Tibial artery (tissue), 4 donors: Measurements from ENCODE around the gene SYT15.
A peak's percentile ranks its signal among the peaks of the same experiment; 100 is the strongest.
"Not testable (repeated sequence)": the region's sequence is repeated elsewhere in the genome, so short reads cannot be mapped to it uniquely, and the experiment has no call there.

ENCODE experiments used
- DNase-seq, 2 donors: peaks; one replicate each; pipeline ENCODE4 v3.0.0-alpha.2; 2019
- H3K27ac ChIP-seq, 2 donors: fragments of 200-600 bp; sonication (generic) in 1 of 2; 1 replicate in 1 of 2; 2 replicates in 1 of 2; pipeline ENCODE4 v1.5.1; 2018 to 2019; ENCODE audit warnings: mild to moderate bottlenecking in 1 of 2
- H3K27me3 ChIP-seq, 2 donors: fragments of 200-600 bp; sonication (generic) in 1 of 2; one replicate each; pipeline versions ENCODE4 v1.5.1 to v1.6.0; 2016 to 2019
- H3K36me3 ChIP-seq, 3 donors: fragments of 200-600 bp; sonication (generic) in 2 of 3; one replicate each; pipeline ENCODE4 v1.5.1; 2016 to 2019; ENCODE audit warnings: mild to moderate bottlenecking in 2 of 3
- H3K4me1 ChIP-seq, 4 donors: fragments of 200-600 bp; sonication (generic) in 2 of 4; 1 replicate in 3 of 4; 2 replicates in 1 of 4; pipeline ENCODE4 v1.5.1; 2016 to 2019
- H3K4me3 ChIP-seq, 2 donors: fragments of 200-600 bp; sonication (generic) in 1 of 2; 1 replicate in 1 of 2; 2 replicates in 1 of 2; pipeline ENCODE4 v1.5.1; 2018 to 2019; ENCODE audit warnings: mild to moderate bottlenecking in 2 of 2
- H3K9me3 ChIP-seq, 3 donors: fragments of 200-600 bp; sonication (generic) in 1 of 3; one replicate each; pipeline ENCODE4 v1.5.1; 2016 to 2019
- intact Hi-C: fragments of 100-400 bp; cut with DNase I; formaldehyde crosslinking; loops from one replicate; pipeline ENCODE4 v1.15.0; 2023; ENCODE audit warnings: low total_unique reads

The SYT15 gene

DNA sequence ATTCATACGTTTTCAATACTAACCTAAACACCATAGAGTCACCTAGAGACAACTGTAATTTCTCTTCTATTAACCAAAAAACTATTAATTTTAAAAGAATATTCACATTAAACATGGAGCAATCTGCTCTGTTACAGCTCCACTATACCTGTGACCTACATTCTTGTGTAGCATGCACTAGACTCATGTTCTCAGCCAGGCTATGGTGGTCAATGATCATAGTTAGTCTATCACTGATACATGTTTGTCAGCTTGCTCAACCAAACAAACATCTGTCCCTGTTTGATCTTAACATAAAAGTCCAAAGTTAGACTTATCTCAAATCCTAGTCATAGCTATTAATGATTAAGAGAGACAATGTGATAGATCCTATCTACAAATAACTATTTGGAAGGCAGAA is 50.9 kb downstream of the SYT15 start:
- DNase-seq, H3K4me1 ChIP-seq, H3K9me3 ChIP-seq, H3K27me3 ChIP-seq, H3K27ac ChIP-seq, intact Hi-C loops, H3K36me3 ChIP-seq, H3K4me3 ChIP-seq: not testable (repeated sequence)

DNA sequence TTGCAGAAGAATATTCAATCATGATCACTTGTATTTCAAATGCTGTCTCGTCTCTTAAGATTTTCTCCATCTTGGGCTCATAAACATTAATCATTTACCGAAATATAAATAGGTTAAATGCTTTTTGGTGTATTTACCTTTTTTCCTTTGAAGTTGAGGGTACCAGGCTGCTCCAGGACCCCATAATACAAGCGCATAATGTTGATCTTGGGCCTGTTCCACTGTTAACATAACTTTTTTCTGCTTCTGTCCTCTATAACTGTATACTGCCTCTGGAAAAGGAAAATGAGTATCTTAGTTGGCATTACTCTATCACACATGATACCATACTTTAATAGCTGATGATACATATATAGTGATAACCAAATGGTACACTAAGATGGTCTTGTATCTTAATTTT is 51.9 kb downstream of the SYT15 start:
- H3K27me3 ChIP-seq, H3K4me3 ChIP-seq, H3K9me3 ChIP-seq, DNase-seq, H3K27ac ChIP-seq, intact Hi-C loops, H3K36me3 ChIP-seq, H3K4me1 ChIP-seq: not testable (repeated sequence)

DNA sequence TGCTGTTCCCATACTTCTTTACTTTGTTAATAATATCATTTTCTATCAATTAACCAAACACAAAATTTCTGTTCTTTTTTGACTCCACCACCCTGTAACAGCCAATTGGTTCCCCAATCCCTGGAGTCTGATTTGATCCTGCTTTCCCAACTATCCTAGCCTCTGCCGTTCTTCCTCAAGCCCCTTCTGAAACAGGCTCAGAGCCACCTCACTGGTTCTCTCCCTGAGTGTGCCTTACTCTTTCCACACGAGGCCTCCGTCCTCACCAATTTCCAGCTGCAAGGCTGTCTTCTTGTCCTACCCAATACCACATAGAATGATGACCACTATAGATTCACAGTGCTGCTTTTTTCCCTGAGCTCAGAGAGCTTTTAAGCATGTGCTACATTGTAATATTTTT is 52.8 kb downstream of the SYT15 start:
- H3K4me3 ChIP-seq, H3K27me3 ChIP-seq, H3K9me3 ChIP-seq, intact Hi-C loops, H3K27ac ChIP-seq, DNase-seq, H3K36me3 ChIP-seq, H3K4me1 ChIP-seq: not testable (repeated sequence)

DNA sequence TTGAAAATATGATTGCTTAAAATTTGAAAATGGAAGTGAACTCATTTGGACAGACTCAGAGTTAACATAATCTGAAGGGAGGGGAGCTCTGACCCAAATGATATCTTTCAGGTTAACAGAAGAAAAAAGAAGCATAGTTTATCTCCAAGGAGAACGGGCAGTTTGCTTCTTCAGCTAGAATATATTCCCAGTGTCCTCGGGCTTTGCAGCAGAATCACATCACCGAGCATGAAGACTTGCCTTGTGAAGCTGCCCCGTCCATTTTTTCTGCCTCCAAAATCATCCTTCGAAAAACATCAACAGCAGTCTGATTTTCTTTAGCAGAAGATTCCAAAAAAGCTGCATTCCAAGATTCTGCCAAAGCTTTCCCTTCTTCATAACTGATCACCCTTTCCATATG is 55.8 kb downstream of the SYT15 start:
- H3K27me3 ChIP-seq, DNase-seq, H3K4me1 ChIP-seq, H3K36me3 ChIP-seq, intact Hi-C loops, H3K9me3 ChIP-seq: not testable (repeated sequence)
- H3K4me3 ChIP-seq, result peak overlapping the region; percentile 21 to 38
- peak overlapping the region in 1 of 2 donors; percentile 56 for H3K27ac ChIP-seq

DNA sequence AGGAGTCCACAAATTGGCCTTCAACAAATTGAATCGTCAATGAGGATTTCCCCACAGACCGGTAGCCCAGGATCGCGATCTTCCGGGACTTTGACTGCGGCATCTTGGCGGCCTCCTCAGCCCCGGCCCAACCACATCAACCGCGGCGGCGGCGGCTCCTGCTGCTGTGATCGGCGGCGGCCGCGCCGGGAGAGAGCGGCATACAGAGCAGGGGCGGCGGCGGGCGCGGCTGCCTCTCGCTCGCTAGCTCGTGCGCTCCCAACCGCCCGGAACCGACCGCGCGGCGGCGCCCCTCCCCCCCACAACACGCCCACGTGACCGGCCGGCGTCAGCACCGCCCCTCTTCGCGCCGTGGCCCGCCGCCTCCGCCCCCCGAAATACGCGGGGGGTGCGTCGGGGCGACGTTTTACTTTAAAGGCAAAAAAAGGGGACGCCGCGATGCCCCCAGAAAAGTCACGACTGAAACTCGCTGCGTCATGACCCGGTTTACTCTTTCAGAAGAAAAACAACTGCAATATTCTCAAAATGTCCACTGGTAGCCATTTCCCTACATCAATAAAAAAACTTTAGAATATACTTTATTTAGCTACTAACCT is 56.5 kb downstream of the SYT15 start:
- H3K36me3 ChIP-seq, H3K9me3 ChIP-seq, H3K27me3 ChIP-seq, DNase-seq, H3K4me1 ChIP-seq, intact Hi-C loops: not testable (repeated sequence)
- peak overlapping the region; percentile 49 to 50 for H3K4me3 ChIP-seq
- H3K27ac ChIP-seq, result peak overlapping the region; percentile 65

DNA sequence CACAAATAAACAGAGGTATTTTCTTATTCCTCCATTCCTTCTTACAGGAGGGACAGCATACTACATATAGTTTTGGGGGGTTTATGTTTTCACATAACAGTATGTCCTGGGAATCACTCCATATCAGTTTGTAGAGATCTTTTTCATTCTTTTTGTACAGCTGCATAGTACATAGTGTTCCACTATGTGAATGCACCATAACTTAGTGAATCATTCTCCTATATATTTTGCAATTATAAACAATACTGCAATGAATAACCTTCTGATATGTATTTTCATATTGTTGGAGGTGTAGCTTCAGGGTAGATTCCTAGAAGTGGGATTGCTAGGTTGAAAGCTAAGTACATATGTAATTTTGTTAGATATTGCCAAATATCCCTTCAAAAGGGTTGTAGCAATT is 61.1 kb downstream of the SYT15 start:
- H3K36me3 ChIP-seq, DNase-seq, H3K9me3 ChIP-seq, H3K27me3 ChIP-seq, H3K4me1 ChIP-seq, H3K27ac ChIP-seq, intact Hi-C loops, H3K4me3 ChIP-seq: not testable (repeated sequence)
